Coronary artery (tissue), 2 donors: ENCODE results near the gene ZSWIM1.
A peak's percentile ranks its signal among the peaks of the same experiment; 100 is the strongest.
"Not testable (repeated sequence)": the region's sequence is repeated elsewhere in the genome, so short reads cannot be mapped to it uniquely, and the experiment has no call there.

ENCODE experiments used
- DNase-seq: peaks from one replicate; pipeline ENCODE4 v3.0.0-alpha.2; 2017; ENCODE audit warnings: low spot score
- H3K27ac ChIP-seq, 2 donors: fragments of 200-600 bp; sonication (generic); one replicate each; pipeline ENCODE4 v1.5.1; 2016 to 2019
- H3K4me3 ChIP-seq: fragments of 200-600 bp; sonication (generic); 2 replicates; pipeline ENCODE4 v1.5.1; 2016; ENCODE audit warnings: mild to moderate bottlenecking, moderate library complexity
- TF ChIP-seq, protein P1 (sequence below): fragments of 200-600 bp; sonication (generic); IDR thresholded peaks from one replicate; pipeline ENCODE4 v1.5.1; 2019; ENCODE audit warnings: antibody characterized with exemption

Gene ZSWIM1

DNA sequence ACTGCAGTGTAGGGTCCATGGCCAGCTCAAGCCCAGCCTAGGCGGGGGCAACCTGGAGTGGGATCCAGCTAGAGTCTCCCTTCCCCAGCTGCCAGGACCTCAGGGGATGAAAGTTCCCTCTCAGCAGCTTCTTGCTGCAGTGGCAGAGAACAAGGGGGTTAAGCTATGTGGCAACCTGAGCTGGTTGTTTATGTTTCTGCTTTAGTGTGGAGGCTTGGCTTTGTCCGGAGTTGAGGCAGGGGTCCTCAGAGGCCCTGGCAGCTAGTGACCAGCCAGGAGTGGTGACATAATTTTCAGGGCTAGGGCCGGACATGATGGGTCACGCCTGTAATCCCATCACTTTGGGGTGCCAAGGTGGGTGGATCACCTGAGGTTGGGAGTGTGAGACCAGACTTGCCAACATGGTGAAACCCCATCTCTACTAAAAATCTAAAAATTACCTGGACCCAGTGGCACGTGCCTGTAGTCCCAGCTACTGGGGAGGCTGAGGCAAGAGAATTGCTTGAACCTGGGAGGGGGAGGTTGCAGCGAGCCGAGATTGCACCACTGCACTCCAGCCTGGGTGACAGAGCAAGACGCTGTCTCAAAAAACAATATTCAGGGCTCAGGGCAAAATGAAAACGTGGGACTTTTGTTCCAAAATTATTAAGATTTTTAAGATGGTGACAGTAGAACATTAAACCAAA is 44.9 kb downstream of the ZSWIM1 start:
- Histone ChIP-seq H3K4me3 (no peak overlapping the region), H3K27ac (peak overlapping the region in 1 of 2 donors; percentile 84)
- TF ChIP-seq, protein P1, sequence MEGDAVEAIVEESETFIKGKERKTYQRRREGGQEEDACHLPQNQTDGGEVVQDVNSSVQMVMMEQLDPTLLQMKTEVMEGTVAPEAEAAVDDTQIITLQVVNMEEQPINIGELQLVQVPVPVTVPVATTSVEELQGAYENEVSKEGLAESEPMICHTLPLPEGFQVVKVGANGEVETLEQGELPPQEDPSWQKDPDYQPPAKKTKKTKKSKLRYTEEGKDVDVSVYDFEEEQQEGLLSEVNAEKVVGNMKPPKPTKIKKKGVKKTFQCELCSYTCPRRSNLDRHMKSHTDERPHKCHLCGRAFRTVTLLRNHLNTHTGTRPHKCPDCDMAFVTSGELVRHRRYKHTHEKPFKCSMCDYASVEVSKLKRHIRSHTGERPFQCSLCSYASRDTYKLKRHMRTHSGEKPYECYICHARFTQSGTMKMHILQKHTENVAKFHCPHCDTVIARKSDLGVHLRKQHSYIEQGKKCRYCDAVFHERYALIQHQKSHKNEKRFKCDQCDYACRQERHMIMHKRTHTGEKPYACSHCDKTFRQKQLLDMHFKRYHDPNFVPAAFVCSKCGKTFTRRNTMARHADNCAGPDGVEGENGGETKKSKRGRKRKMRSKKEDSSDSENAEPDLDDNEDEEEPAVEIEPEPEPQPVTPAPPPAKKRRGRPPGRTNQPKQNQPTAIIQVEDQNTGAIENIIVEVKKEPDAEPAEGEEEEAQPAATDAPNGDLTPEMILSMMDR, result no peak
- DNase-seq, result no peak

DNA sequence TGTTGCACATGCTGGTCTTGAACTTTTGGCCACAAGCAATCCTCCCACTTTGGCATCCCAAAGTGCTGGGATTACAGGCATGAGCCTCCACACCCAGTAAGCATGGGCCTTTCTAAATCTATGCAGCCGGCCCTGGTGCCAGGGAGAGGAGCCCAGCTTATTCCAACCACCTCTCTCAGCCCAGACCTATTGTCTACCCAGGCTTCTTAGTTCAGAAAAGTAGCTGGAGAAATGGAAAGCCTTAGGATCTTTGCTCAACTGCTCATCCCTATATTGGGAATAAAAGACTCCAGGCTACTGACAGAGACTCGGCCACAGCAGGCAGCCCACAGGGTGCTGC is 45.7 kb downstream of the ZSWIM1 start:
- H3K4me3 ChIP-seq, result no peak overlapping the region
- TF ChIP-seq, protein P1, result no peak
- no peak overlapping the region for H3K27ac ChIP-seq
- DNase-seq, result no peak

DNA sequence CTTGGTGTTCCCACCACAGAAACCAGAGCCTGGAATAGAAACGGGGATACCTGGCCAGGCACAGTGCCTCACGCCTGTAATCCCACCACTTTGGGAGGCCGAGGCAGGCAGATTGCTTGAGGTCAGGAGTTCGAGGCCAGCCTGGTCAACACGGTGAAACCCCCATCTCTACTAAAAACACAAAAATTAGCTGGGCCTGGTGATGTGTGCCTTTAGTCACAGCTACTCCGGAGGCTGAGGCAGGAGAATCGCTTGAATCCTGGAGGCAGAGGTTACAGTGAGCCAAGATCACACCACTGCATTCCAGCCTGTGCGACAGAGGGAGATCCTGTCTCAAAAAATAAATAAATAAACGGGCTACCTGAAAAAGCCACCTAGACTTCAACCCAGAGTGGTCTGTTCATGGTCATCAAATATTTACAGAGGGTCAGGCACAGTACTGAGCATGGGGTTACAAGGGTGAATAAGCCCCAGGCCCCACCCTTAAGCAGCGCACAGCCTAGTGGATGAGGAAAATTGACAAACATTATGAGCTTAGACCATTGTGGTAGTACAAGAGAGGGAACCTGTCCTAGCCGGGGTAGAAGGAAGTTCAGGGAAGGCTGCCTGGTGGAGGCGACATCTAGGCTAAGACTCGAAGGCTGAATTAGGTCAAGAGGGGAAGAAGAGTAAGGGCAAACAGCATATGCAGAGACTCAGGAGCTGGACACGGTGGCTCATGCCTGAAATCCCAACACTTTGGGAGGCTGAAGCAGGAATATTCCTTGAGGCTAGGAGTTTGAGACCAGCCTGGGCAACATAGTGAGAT is 46.2 kb downstream of the ZSWIM1 start:
- no peak overlapping the region for H3K4me3 ChIP-seq

DNA sequence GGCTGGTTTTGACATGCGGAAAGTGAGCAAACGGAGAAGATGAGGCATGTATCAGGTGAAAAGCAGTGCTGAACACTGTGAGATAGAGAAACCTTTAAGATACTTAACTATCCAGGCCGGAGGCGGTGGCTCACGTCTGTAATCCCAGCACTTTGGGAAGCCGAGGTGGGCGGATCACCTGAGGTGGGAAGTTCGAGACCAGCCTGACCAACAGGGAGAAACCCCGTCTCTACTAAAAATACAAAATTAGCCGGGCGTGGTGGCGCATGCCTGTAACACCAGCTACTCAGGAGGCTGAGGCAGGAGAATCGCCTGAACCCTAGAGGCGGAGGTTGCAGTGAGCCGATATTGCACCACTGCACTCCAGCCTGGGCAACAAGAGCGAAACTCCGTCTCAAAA is 50.7 kb downstream of the ZSWIM1 start:
- DNase-seq, H3K27ac ChIP-seq, H3K4me3 ChIP-seq: not testable (repeated sequence)

More for the DNA sequence above, 46.2 kb downstream of the ZSWIM1 start:
- TF ChIP-seq, protein P1, result no peak
- no peak for DNase-seq
- H3K27ac ChIP-seq, result no peak overlapping the region

DNA sequence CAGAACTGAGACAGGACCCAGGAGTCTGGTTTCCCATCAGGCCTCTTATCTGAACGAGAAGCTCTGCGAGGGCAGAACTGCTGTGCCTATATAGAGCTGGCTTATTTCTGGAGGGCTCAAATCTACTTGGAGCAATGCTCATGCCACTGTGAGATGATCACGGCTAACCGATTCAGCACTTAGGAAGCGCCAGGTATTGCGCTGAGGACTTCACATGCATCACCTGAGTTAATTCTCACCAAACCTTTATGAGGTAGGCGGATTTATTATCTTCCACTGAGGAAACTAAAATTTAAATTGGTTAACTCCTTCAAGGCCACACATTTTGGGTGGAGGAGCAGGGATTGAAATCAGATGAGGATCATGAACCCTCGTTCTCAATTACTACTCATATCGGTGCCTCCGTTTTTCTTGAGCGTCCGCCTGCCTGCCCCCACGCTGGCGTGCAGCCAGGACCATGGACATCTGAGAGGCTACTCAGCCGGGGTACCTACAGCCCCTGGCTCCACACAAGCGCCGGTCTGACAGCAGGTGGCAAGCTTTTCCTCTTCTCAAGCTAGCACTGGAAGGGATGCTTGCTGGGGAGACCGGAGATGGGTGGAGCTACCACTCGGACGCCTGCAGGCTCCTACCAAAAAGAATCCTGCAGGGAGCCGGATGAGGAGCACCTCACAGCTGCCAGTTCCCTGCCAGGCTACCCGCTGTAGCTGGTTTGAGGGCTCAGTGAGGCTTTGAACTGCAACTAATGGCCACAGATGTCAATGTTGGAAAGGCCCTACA is 52.4 kb downstream of the ZSWIM1 start:
- Histone ChIP-seq H3K4me3 (peak overlapping the region; percentile 89), H3K27ac (peak overlapping the region; percentile 98 to 100)
- DNase-seq, result no peak
- TF ChIP-seq, protein P1, result no peak

DNA sequence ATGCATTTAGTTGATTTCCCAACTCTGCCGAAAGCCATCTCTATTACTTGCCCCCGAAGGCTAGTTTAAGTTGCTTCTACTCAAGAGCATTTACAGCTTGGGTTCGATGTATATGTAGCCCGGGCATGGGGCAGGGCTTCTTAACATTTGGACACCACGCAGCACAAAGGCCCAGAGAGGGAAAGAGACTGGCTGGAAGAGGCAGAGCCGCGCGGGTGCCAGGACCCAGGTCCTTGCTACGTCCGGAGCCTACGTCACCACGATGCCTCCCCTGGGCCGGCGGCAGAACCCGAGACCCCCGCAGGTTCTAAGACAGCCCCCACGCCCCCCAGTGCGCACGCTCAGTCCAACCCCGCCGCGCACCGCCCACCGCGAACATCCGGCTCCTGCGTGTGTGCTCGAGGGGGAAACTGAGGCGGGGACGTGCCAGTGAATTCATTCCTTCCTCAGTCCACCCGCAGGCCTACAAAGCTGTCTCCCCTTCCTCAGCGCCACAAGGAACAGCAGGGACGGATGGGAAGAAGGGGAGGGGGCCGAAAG is 53.1 kb downstream of the ZSWIM1 start:
- peak overlapping the region; percentile 89 for H3K4me3 ChIP-seq
- TF ChIP-seq, protein P1, result no peak
- peak; percentile 87 for DNase-seq

More for the DNA sequence above, 53.1 kb downstream of the ZSWIM1 start:
- peak overlapping the region; percentile 98 to 100 for H3K27ac ChIP-seq
